Stimulated activated CD4-positive, alpha-beta T cell treated with anti-CD3 and anti-CD28 coated beads, Interleukin-2, amount 100 ng/mL, for 24 hours (primary cell): ENCODE data around the gene HNRNPA1L2.
"Not testable (repeated sequence)": the region's sequence is repeated elsewhere in the genome, so short reads cannot be mapped to it uniquely, and the experiment has no call there.

Experiments used
- DNase-seq, 2 donors: peaks; one replicate each; pipeline ENCODE4 v3.0.0-alpha.2; 2020

The HNRNPA1L2 gene

GRCh38 chr13:52650731-52651130 is 8.5 kb downstream of the HNRNPA1L2 start:
- DNase-seq = no peak

- no peak for DNase-seq
Observed at GRCh38 chr13:52651897-52652195, 9.6 kb downstream of the HNRNPA1L2 start.

GRCh38 chr13:52652196-52652979 is 10.2 kb downstream of the HNRNPA1L2 start, which contains the start of gene SUGT1:
Gene SUGT1 (plus strand): TSS chr13:52652836. CDS start chr13:52652921, 85 bp downstream.
- peak; percentile 94 to 96 for DNase-seq

GRCh38 chr13:52652980-52653303 is 10.7 kb downstream of the HNRNPA1L2 start:
- no peak for DNase-seq

GRCh38 chr13:52659340-52659739 is 17.1 kb downstream of the HNRNPA1L2 start:
- DNase-seq = no peak

GRCh38 chr13:52664272-52664671 is 22.0 kb downstream of the HNRNPA1L2 start:
- DNase-seq = no peak

- no peak for DNase-seq
Observed at GRCh38 chr13:52665325-52665724, 23.1 kb downstream of the HNRNPA1L2 start.

- no peak for DNase-seq
Observed at GRCh38 chr13:52669677-52670076, 27.4 kb downstream of the HNRNPA1L2 start.

- DNase-seq = no peak
Observed at GRCh38 chr13:52670726-52671125, 28.5 kb downstream of the HNRNPA1L2 start.

- no peak for DNase-seq
Observed at GRCh38 chr13:52673465-52673864, 31.2 kb downstream of the HNRNPA1L2 start.

- DNase-seq = no peak
Observed at GRCh38 chr13:52677823-52678222, 35.6 kb downstream of the HNRNPA1L2 start.

- not testable (repeated sequence) for DNase-seq
Observed at GRCh38 chr13:52685806-52686205, 43.6 kb downstream of the HNRNPA1L2 start.

- no peak for DNase-seq
Observed at GRCh38 chr13:52686376-52686775, 44.1 kb downstream of the HNRNPA1L2 start.
